SK-MEL-5 (cell line): ENCODE data around the gene ARHGDIG. TPM values are rescaled to one million over a fixed set of nuclear protein-coding genes. Genes with fewer than 3 reads are reported as not detected.

Experiments used
- total RNA-seq: library from RNA; depleted of rRNA; stranded (reverse); fragments of >200 nt; shearing (Covaris generic); gene quantifications from 2 replicates; pipeline ENCODE4 v1.2.3, GENCODE V29; 2014; rRNA removed

ARHGDIG gene
- total RNA-seq, 1 experiment from 2014 or later, result 3.5 TPM

Other genes with a start within 250 kb of the ARHGDIG start
- gene POLR3K, start 227.0 kb upstream of the ARHGDIG start, total RNA-seq, result 5.3 and 7.0 TPM in 2 replicates
- gene SNRNP25, start 226.8 kb upstream of the ARHGDIG start, total RNA-seq, result 26.0 and 28.2 TPM in 2 replicates
- gene RHBDF1, start 208.0 kb upstream of the ARHGDIG start, total RNA-seq, result 5.9 and 7.9 TPM in 2 replicates
- 57.3 and 70.9 TPM in 2 replicates for gene MPG, start 202.4 kb upstream of the ARHGDIG start, total RNA-seq
- gene NPRL3, start 141.9 kb upstream of the ARHGDIG start, total RNA-seq, result 4.1 and 5.6 TPM in 2 replicates
- gene HBZ, start 127.9 kb upstream of the ARHGDIG start, total RNA-seq, result not detected in 2 replicates
- gene HBM, start 114.6 kb upstream of the ARHGDIG start, total RNA-seq, result not detected in 2 replicates
- gene HBA2, start 107.7 kb upstream of the ARHGDIG start, total RNA-seq, result not detected in 2 replicates
- not detected in 2 replicates for gene HBA1, start 103.9 kb upstream of the ARHGDIG start, total RNA-seq
- gene HBQ1, start 100.1 kb upstream of the ARHGDIG start, total RNA-seq, result 2.2 and 2.5 TPM in 2 replicates
- 28.2 and 31.4 TPM in 2 replicates for gene LUC7L, start 51.1 kb upstream of the ARHGDIG start, total RNA-seq
- 30.2 and 31.2 TPM in 2 replicates for gene FAM234A, start 45.8 kb upstream of the ARHGDIG start, total RNA-seq
- gene RGS11, start 4.6 kb upstream of the ARHGDIG start, total RNA-seq, result 0.35 and 0.74 TPM in 2 replicates
- gene PDIA2, start 2.6 kb downstream of the ARHGDIG start, total RNA-seq, result 0.08 and 0.34 TPM in 2 replicates
- gene AXIN1, start 72.1 kb downstream of the ARHGDIG start, total RNA-seq, result 20.6 and 22.6 TPM in 2 replicates
- gene MRPL28, start 89.9 kb downstream of the ARHGDIG start, total RNA-seq, result 78.0 and 105 TPM in 2 replicates
- 88.5 and 94.0 TPM in 2 replicates for gene PGAP6, start 101.4 kb downstream of the ARHGDIG start, total RNA-seq
- 176 and 197 TPM in 2 replicates for gene NME4, start 116.6 kb downstream of the ARHGDIG start, total RNA-seq
- gene DECR2, start 121.3 kb downstream of the ARHGDIG start, total RNA-seq, result 11.9 and 12.5 TPM in 2 replicates
- gene RAB11FIP3, start 145.1 kb downstream of the ARHGDIG start, total RNA-seq, result 10.0 and 10.5 TPM in 2 replicates
- gene CAPN15, start 247.1 kb downstream of the ARHGDIG start, total RNA-seq, result 15.4 and 15.6 TPM in 2 replicates